HG02763 (cell line): Measurements from ENCODE around the gene FANCM.
"Not testable (repeated sequence)": the region's sequence is repeated elsewhere in the genome, so short reads cannot be mapped to it uniquely, and the experiment has no call there.

Experiments used
- ATAC-seq: cut with Tn5 transposase; IDR thresholded peaks from one replicate; pipeline ENCODE4 v1.9.1; 2021; ENCODE audit warnings: mild to moderate bottlenecking, moderate library complexity; ENCODE audit not compliant: unreplicated experiment

FANCM gene

DNA sequence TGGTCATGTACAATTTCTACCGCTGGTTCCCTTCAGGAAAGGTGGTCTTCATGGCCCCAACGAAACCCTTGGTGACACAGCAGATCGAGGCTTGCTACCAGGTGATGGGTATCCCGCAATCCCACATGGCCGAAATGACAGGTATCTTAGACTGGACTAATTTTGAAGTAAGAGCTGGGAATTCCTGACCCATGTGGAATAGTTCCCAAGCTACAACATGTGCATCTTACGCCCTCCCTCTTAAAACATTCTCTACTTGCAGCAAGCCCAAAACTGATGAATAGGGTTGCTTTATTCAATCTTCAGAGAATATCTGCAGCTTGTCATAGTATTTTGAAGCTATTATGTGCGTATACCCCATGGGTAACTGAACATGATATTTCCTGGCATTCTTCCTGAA is 669 bp downstream of the FANCM start:
- no peak for ATAC-seq

GRCh38 chr14:45140661-45141187 is 5.0 kb downstream of the FANCM start:
- ATAC-seq = no peak

GRCh38 chr14:45142083-45142482 is 6.4 kb downstream of the FANCM start:
- not testable (repeated sequence) for ATAC-seq

GRCh38 chr14:45144658-45145057 is 8.9 kb downstream of the FANCM start:
- ATAC-seq = no peak

GRCh38 chr14:45145214-45145613 is 9.5 kb downstream of the FANCM start:
- ATAC-seq = no peak

DNA sequence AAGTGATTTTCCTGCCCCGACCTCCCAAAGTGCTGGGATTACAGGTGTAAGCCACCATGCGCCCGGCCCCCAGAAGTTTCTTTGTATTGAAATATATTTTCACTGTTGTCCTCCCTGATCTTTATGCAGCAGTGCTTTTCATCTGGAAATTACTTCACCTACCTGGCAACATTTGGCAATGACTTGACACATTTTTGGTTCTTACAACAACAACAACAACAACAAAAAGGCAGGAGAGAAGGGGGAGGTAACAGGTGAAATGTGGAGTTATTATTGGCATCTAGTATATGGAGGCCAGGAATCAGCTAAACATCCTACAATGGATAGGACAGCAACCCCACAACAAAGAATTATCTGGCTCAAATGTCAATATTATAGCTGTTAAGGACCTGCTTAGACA is 13.9 kb downstream of the FANCM start:
- no peak for ATAC-seq

GRCh38 chr14:45150386-45150890 is 14.7 kb downstream of the FANCM start:
- ATAC-seq = no peak

GRCh38 chr14:45156067-45156466 is 20.3 kb downstream of the FANCM start:
- ATAC-seq = no peak

DNA sequence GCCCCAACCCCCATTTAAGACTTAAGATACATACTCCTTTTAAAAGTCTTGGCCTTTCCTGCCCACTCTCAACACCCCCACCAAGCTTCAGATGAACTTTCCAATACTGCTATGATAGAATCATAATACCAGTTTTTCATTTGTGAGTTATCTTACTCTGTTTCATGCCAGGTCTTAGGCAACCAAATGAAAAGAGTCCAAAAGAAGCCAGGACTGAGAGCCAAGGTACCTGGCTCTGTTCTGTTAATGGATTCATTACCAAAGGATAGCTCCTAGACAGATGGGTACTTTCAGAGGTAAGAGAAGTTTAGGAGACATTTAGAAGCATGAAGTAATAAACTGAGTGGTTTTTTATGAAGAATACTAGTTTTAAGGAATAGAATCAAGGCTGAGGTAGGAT is 34.2 kb downstream of the FANCM start:
- no peak for ATAC-seq

DNA sequence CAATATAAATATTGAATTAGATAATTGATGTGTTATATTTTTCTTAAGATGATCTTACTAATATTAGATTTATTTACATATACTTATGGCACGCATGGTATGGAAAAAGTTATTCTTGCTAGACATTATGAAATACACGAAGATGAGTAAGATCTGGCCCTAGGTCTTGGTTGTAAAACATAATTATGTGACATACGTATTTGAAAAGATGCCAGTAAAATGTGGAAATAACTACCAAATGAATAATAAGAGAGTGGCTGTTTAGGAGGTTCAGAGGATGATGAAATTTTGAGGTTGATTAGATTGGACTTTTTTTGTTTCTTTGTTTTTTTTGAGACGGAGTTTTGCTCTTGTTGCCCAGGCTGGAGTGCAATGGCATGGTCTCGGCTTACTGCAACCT is 41.3 kb downstream of the FANCM start:
- no peak for ATAC-seq

- ATAC-seq = no peak
Observed at GRCh38 chr14:45181329-45181728, 45.6 kb downstream of the FANCM start.

GRCh38 chr14:45181806-45182205 is 46.1 kb downstream of the FANCM start:
- ATAC-seq = no peak

GRCh38 chr14:45185100-45185814 is 49.5 kb downstream of the FANCM start:
- no peak for ATAC-seq

GRCh38 chr14:45194964-45195363 is 59.2 kb downstream of the FANCM start:
- peak; percentile 47 for ATAC-seq

DNA sequence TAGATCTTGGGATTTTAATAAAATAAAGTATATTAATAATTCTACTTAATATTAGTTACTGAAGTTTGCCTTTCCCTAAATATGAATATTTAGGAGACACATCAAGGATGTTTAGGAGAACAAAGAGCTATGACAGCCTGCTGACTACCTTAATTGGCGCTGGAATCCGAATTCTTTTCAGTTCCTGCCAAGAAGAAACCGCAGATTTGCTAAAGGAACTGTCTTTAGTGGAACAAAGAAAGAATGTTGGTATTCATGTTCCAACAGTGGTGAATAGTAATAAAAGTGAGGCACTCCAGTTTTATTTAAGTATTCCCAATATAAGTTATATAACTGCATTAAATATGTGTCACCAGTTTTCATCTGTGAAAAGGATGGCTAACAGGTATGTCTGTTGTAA is 62.8 kb downstream of the FANCM start:
- ATAC-seq = no peak

DNA sequence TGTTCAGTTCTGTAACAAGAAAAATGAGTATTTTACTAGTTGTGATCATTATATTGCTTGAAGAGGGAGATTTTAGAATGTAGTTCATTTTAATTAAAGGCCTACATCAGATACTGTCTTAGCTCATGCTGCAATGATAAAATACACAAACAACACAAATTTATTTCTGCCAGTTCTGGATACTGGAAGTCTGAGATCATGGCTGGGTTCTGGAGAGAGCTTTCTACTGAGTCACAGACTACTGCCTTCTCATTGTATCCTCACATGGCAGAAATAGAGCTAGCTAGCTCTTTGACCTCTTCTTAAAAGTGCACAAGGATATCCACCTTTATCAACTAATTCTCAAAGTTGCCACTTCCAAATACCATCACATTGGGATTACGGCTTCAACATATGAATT is 63.5 kb downstream of the FANCM start:
- no peak for ATAC-seq

- peak; percentile 71 for ATAC-seq
Observed at GRCh38 chr14:45201905-45202304, 66.2 kb downstream of the FANCM start.

- no peak for ATAC-seq
Observed at GRCh38 chr14:45204241-45204640, 68.5 kb downstream of the FANCM start.

DNA sequence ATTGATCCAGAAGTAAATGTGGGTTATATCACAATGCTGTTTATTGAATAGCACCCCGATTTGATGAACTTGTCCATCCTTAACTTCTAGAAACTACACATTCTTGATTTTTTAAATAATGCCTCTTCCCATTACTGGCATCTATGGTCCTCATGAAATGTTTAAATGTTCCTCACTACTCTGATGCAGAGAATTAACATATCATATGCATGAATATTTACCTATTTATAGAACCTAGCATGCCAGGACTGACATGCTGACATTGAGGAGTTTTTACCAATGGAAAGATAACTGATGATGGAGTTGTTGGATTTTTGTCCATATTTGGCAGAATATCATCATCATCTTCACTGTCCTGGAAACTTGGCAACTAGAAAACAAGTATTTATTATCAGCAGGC is 74.4 kb downstream of the FANCM start:
- no peak for ATAC-seq

GRCh38 chr14:45211295-45211694 is 75.6 kb downstream of the FANCM start:
- ATAC-seq = no peak

DNA sequence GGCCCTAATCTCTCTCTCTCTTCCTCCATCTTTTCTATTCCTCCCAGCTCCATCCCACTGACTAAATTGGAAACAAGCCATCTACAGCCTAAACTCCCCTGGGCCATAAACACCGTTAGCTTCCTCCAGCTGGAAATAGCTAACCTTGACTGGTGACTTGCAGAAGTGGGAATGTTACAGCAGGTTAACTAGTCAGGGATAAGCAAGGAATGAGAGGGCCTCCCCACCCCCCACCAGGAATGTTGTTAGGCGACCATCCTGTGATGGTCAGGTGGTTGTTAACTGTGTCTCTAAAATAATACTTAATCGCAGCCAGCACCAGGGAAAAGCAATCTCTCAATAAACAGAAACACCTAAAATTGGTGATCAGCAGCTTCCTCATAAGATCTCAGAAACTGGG is 76.5 kb downstream of the FANCM start:
- no peak for ATAC-seq

DNA sequence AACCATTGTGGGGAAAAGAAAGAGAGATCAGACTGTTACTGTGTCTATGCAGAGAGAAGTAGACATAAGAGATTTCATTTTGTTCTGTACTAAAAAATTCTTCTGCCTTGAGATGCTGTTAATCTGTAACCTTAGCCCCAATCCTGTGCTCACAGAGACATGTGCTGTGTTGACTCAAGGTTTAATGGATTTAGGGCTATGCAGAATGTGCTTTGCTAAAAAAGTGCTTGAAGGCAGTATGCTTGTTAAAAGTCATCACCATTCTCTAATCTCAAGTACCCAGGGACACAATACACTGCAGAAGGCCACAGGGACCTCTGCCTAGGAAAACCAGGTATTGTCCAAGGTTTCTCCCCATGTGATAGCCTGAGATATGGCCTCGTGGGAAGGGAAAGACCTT is 78.0 kb downstream of the FANCM start:
- ATAC-seq = not testable (repeated sequence)

DNA sequence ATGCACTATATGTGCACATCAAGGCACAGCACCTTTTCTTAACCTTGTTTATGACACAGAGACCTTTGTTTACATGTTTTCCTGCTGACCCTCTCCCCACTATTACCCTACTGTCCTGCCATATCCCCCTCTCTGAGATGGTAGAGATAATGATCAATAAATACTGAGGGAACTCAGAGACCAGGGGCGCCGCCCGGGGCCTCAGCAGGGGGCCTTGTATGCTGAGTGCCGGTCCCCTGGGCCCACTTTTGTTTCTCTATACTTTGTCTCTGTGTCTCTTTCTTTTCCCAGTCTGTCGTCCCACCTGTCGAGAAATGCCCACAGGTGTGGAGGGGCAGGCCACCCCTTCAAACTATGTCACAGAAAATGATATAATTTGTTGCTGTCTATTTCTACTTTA is 78.6 kb downstream of the FANCM start:
- not testable (repeated sequence) for ATAC-seq
